HG03442 (cell line): ENCODE measurements around the gene TAS2R30.

Source experiments
- ATAC-seq: cut with Tn5 transposase; IDR thresholded peaks from one replicate; pipeline ENCODE4 v1.9.1; 2021; ENCODE audit warnings: mild to moderate bottlenecking, moderate library complexity; ENCODE audit not compliant: unreplicated experiment

The TAS2R30 gene

GRCh38 chr12:11134305-11134704 is at the start of gene TAS2R30:
TAS2R30 (minus strand) TSS chr12:11134644; CDS start chr12:11134244, 400 bp downstream.
- ATAC-seq, result no peak

GRCh38 chr12:11183011-11183410 is 48.6 kb upstream of the TAS2R30 start:
- ATAC-seq, result no peak

GRCh38 chr12:11182529-11182928 is 48.1 kb upstream of the TAS2R30 start:
- ATAC-seq, result no peak

GRCh38 chr12:11178250-11178649 is 43.8 kb upstream of the TAS2R30 start:
- no peak for ATAC-seq

- ATAC-seq, result no peak
Measured at GRCh38 chr12:11174022-11174421, 39.6 kb upstream of the TAS2R30 start.

GRCh38 chr12:11171969-11172675 is 37.7 kb upstream of the TAS2R30 start:
- no peak for ATAC-seq

GRCh38 chr12:11171145-11171968 is 36.9 kb upstream of the TAS2R30 start, which contains the start of gene SMIM10L1:
SMIM10L1 (plus strand) TSS chr12:11171194; CDS start chr12:11171357, 163 bp downstream.
- ATAC-seq, result peak; percentile 92

GRCh38 chr12:11170810-11171144 is 36.3 kb upstream of the TAS2R30 start:
- ATAC-seq, result no peak

GRCh38 chr12:11166300-11166699 is 31.9 kb upstream of the TAS2R30 start:
- no peak for ATAC-seq

- ATAC-seq, result no peak
Measured at GRCh38 chr12:11164384-11164783, 29.9 kb upstream of the TAS2R30 start.

GRCh38 chr12:11162502-11162901 is 28.1 kb upstream of the TAS2R30 start:
- ATAC-seq, result no peak

GRCh38 chr12:11158885-11159444 is 24.5 kb upstream of the TAS2R30 start:
- ATAC-seq, result no peak

GRCh38 chr12:11154400-11154925 is 20.0 kb upstream of the TAS2R30 start:
- ATAC-seq, result no peak

- no peak for ATAC-seq
Measured at GRCh38 chr12:11152725-11153124, 18.3 kb upstream of the TAS2R30 start.

- no peak for ATAC-seq
Measured at GRCh38 chr12:11150832-11151231, 16.4 kb upstream of the TAS2R30 start.

- ATAC-seq, result no peak
Measured at GRCh38 chr12:11147420-11147819, 13.0 kb upstream of the TAS2R30 start.

- no peak for ATAC-seq
Measured at GRCh38 chr12:11144297-11144696, 9.9 kb upstream of the TAS2R30 start.

GRCh38 chr12:11143352-11143751 is 8.9 kb upstream of the TAS2R30 start:
- no peak for ATAC-seq

GRCh38 chr12:11136075-11136474 is 1.6 kb upstream of the TAS2R30 start:
- ATAC-seq, result no peak

GRCh38 chr12:11133816-11134215 is 628 bp downstream of the TAS2R30 start:
- ATAC-seq, result no peak

GRCh38 chr12:11133162-11133561 is 1.3 kb downstream of the TAS2R30 start:
- no peak for ATAC-seq

GRCh38 chr12:11130999-11131398 is 3.4 kb downstream of the TAS2R30 start:
- ATAC-seq, result no peak
